ENCODE results near the gene PFDN6. TPM values are rescaled to one million over a fixed set of nuclear protein-coding genes. Genes with fewer than 3 reads are reported as not detected.

The PFDN6 gene
- total RNA-seq, 1 experiment from 2014 or later: 54.7 TPM

- intact Hi-C loops (cut with micrococcal nuclease): no loop called here
- no peak for DNase-seq (ENCODE audit: unreplicated experiment)
- Mint-ChIP-seq H3K9me3 (ENCODE audit: unreplicated experiment) (no peaks in the 10 kb centered on the region), H3K4me3 (ENCODE audit: unreplicated experiment) (no peak overlapping the region), H3K4me1 (ENCODE audit: insufficient read depth, unreplicated experiment) (peaks cover 6% of the 10 kb centered on the region), H3K27ac (ENCODE audit: low read depth, unreplicated experiment) (no peak overlapping the region), H3K36me3 (ENCODE audit: insufficient read depth, unreplicated experiment) (peaks cover 76% of the 10 kb centered on the region), H3K27me3 (ENCODE audit: insufficient read depth, unreplicated experiment) (no peaks in the 10 kb centered on the region)
- no peak for TF ChIP-seq CTCF (IDR thresholded peaks at IDR 0.05; ENCODE audit: unreplicated experiment)
- no TSS peak for BruUV-seq (replicated peaks)
- ChIA-PET POLR2A (interaction anchor here (0.6 to 11.1 kb wide), 4 partner anchors 7 to 292 kb away, joined by 3 to 155 read pairs (median 4); partner anchors contain the start of genes B3GALT4, RPS18 and VPS52), CTCF (interaction anchor here (0.7 to 1.0 kb wide), 2 partner anchors 8 to 14 kb away, joined by 3 to 4 read pairs; partner anchors contain the start of gene RPS18)
These were observed 25.4 kb upstream of the PFDN6 start for GRCh38 chr6:33264015-33264414.

- Mint-ChIP-seq H3K27ac (ENCODE audit: low read depth, unreplicated experiment) (peak overlapping the region; percentile 100), H3K27me3 (ENCODE audit: insufficient read depth, unreplicated experiment) (no peaks in the 10 kb centered on the region), H3K36me3 (ENCODE audit: insufficient read depth, unreplicated experiment) (peaks cover 86% of the 10 kb centered on the region), H3K4me3 (ENCODE audit: unreplicated experiment) (peak overlapping the region; percentile 99), H3K4me1 (ENCODE audit: insufficient read depth, unreplicated experiment) (peaks cover 28% of the 10 kb centered on the region), H3K9me3 (ENCODE audit: unreplicated experiment) (no peaks in the 10 kb centered on the region)
- no peak for TF ChIP-seq CTCF (IDR thresholded peaks at IDR 0.05; ENCODE audit: unreplicated experiment)
- intact Hi-C loops (cut with micrococcal nuclease): no loop called here
- ChIA-PET POLR2A (interaction anchor here (0.5 to 5.4 kb wide), 33 partner anchors 10 to 1372 kb away, joined by 3 to 155 read pairs (median 8); partner anchors contain the start of genes BRD2, HSD17B8, KIFC1 and PFDN6), CTCF (interaction anchor here (0.6 to 1.5 kb wide), 6 partner anchors 8 to 266 kb away, joined by 3 to 10 read pairs (median 3); no protein-coding TSS in a partner anchor)
- no peak for DNase-seq (ENCODE audit: unreplicated experiment)
- no TSS peak for BruUV-seq (replicated peaks)
These were observed 18.3 kb upstream of the PFDN6 start for GRCh38 chr6:33271117-33271467.

GRCh38 chr6:33271468-33272274 is 17.7 kb upstream of the PFDN6 start, which contains the start of the genes RPS18 and VPS52:
RPS18 (plus strand) TSS chr6:33272075; CDS start chr6:33272120, 45 bp downstream.
VPS52 (minus strand) TSS chr6:33271876; CDS start chr6:33271675, 201 bp downstream.
- H3K4me1 Mint-ChIP-seq (ENCODE audit: insufficient read depth, unreplicated experiment): peaks cover 34% of the 10 kb centered on the region
- intact Hi-C loops (cut with micrococcal nuclease): no loop called here
- TSS peak; percentile 81 for BruUV-seq (replicated peaks)

More at GRCh38 chr6:33271468-33272274, 17.7 kb upstream of the PFDN6 start, which contains the start of the genes RPS18 and VPS52:
- TF ChIP-seq CTCF (IDR thresholded peaks at IDR 0.05; ENCODE audit: unreplicated experiment): no peak
- H3K27me3 Mint-ChIP-seq (ENCODE audit: insufficient read depth, unreplicated experiment): no peaks in the 10 kb centered on the region
- peak within 1 kb of the TSS; percentile 100 for H3K27ac Mint-ChIP-seq (ENCODE audit: low read depth, unreplicated experiment)
- CTCF ChIA-PET: interaction anchor here (0.6 to 1.5 kb wide), 8 partner anchors 8 to 1150 kb away, joined by 3 to 10 read pairs (median 3); no protein-coding TSS in a partner anchor
- peak; percentile 99 for DNase-seq (ENCODE audit: unreplicated experiment)
- peak within 1 kb of the TSS; percentile 99 for H3K4me3 Mint-ChIP-seq (ENCODE audit: unreplicated experiment)
- peaks cover 86% of the 10 kb centered on the region for H3K36me3 Mint-ChIP-seq (ENCODE audit: insufficient read depth, unreplicated experiment)
- POLR2A ChIA-PET: interaction anchor here (0.6 to 5.4 kb wide), 46 partner anchors 10 to 1730 kb away, joined by 3 to 155 read pairs (median 5); partner anchors contain the start of genes BAG6, BAK1, BRD2 and CUTA
- H3K9me3 Mint-ChIP-seq (ENCODE audit: unreplicated experiment): no peaks in the 10 kb centered on the region

Measured in MCF 10A (cell line).